MM.1S (cell line): ENCODE measurements around the gene MEST.

ENCODE experiments used
- CTCF ChIP-seq: fragments of 300-600 bp; sonication (generic); IDR thresholded peaks from 2 replicates; pipeline ENCODE4 v1.5.1; 2016; ENCODE audit warnings: antibody characterized with exemption, low read length, mixed read lengths
- EZH2 ChIP-seq: fragments of 300-600 bp; sonication (generic); optimal IDR thresholded peaks from 2 replicates; pipeline ENCODE3; 2017; ENCODE audit warnings: low read depth, mild to moderate bottlenecking, antibody characterized with exemption, low read length, mixed read lengths
- EZH2phosphoT487 ChIP-seq: fragments of 300-600 bp; sonication (generic); IDR thresholded peaks from 2 replicates; pipeline ENCODE4 v1.6.1; 2018; ENCODE audit warnings: antibody characterized with exemption, low read length

GRCh38 chr7:130475776-130476175 lies 16.1 kb upstream of the MEST start:
- no peak for TF ChIP-seq CTCF
- TF ChIP-seq EZH2 = no peak
- TF ChIP-seq EZH2phosphoT487 = no peak
